Esophagus squamous epithelium (tissue), 4 donors: Measurements from ENCODE around the gene CAVIN4.

Experiments used
- CTCF ChIP-seq, 6 experiments: fragments of 450-650 bp in 4 of 6; fragments of 200-600 bp in 2 of 6; sonication (generic) in 2 of 6; IDR thresholded peaks; one replicate each; pipeline ENCODE4 v1.5.1; 2016 to 2019; ENCODE audit warnings: antibody characterized with exemption in 6 of 6, mild to moderate bottlenecking in 4 of 6, moderate library complexity in 4 of 6
- POLR2A ChIP-seq, 4 donors: fragments of 450-650 bp; IDR thresholded peaks; one replicate each; pipeline ENCODE4 v1.6.1; 2017; ENCODE audit warnings: antibody characterized with exemption in 4 of 4, mild to moderate bottlenecking in 4 of 4, moderate library complexity in 3 of 4

GRCh38 chr9:100567856-100568255 lies 10.0 kb upstream of the CAVIN4 start:
- TF ChIP-seq CTCF (IDR thresholded peaks at IDR 0.05): no peak
- TF ChIP-seq POLR2A (IDR thresholded peaks at IDR 0.05): no peak
